NCI-H2081 treated with DMSO at 0.1 percent for 48 hours (cell line): ENCODE data around the gene NPIPA1.
"Not testable (repeated sequence)": the region's sequence is repeated elsewhere in the genome, so short reads cannot be mapped to it uniquely, and the experiment has no call there.

ENCODE experiments used
- DNase-seq: peaks from one replicate; lab custom pipeline; 2025; lab: John Stamatoyannopoulos, UW

NPIPA1 gene

GRCh38 chr16:14976971-14977736, 39.9 kb downstream of the NPIPA1 start:
- not testable (repeated sequence) for DNase-seq

GRCh38 chr16:14978281-14978680, 41.0 kb downstream of the NPIPA1 start:
- not testable (repeated sequence) for DNase-seq

- not testable (repeated sequence) for DNase-seq
Measured at GRCh38 chr16:14978908-14979307, 41.7 kb downstream of the NPIPA1 start.

GRCh38 chr16:14981234-14981633, 44.0 kb downstream of the NPIPA1 start:
- DNase-seq: not testable (repeated sequence)

GRCh38 chr16:14982521-14982920, 45.3 kb downstream of the NPIPA1 start:
- DNase-seq: not testable (repeated sequence)

GRCh38 chr16:14988092-14988491, 50.8 kb downstream of the NPIPA1 start:
- not testable (repeated sequence) for DNase-seq

- DNase-seq: not testable (repeated sequence)
Measured at GRCh38 chr16:14988661-14989191, 51.5 kb downstream of the NPIPA1 start.

GRCh38 chr16:14989291-14990281, 52.3 kb downstream of the NPIPA1 start:
- not testable (repeated sequence) for DNase-seq

GRCh38 chr16:14993277-14994151, 56.3 kb downstream of the NPIPA1 start:
- DNase-seq: not testable (repeated sequence)

GRCh38 chr16:14996702-14997101, 59.5 kb downstream of the NPIPA1 start:
- DNase-seq: not testable (repeated sequence)

GRCh38 chr16:14998300-14998699, 61.1 kb downstream of the NPIPA1 start:
- DNase-seq: not testable (repeated sequence)

GRCh38 chr16:14999845-15000244, 62.6 kb downstream of the NPIPA1 start:
- DNase-seq: not testable (repeated sequence)
